ENCODE measurements around the gene EDIL3.

EDIL3 gene

GRCh38 chr5:84260140-84260539 is 124.5 kb downstream of the EDIL3 start:
- no peak overlapping the region for H3K4me3 ChIP-seq (ENCODE audit: low read depth, low read length)
- no peak for DNase-seq (ENCODE audit: low read depth)
- TF ChIP-seq CTCF (conservative IDR thresholded peaks at IDR 0.05; ENCODE audit: low read depth, low read length) = no peak

- H3K4me3 ChIP-seq (ENCODE audit: low read depth, low read length) = no peak overlapping the region
- no peak for TF ChIP-seq CTCF (conservative IDR thresholded peaks at IDR 0.05; ENCODE audit: low read depth, low read length)
Measured at GRCh38 chr5:84259283-84260045, 125.2 kb downstream of the EDIL3 start.

GRCh38 chr5:84257061-84257460 is 127.6 kb downstream of the EDIL3 start:
- no peak for DNase-seq (ENCODE audit: low read depth)
- no peak overlapping the region for H3K4me3 ChIP-seq (ENCODE audit: low read depth, low read length)
- TF ChIP-seq CTCF (conservative IDR thresholded peaks at IDR 0.05; ENCODE audit: low read depth, low read length) = no peak

More at GRCh38 chr5:84259283-84260045, 125.2 kb downstream of the EDIL3 start:
- no peak for DNase-seq (ENCODE audit: low read depth)

GRCh38 chr5:84255315-84255714 is 129.4 kb downstream of the EDIL3 start:
- peak; percentile 68 for DNase-seq (ENCODE audit: low read depth)
- H3K4me3 ChIP-seq (ENCODE audit: low read depth, low read length) = no peak overlapping the region
- peak; percentile 59 for TF ChIP-seq CTCF (conservative IDR thresholded peaks at IDR 0.05; ENCODE audit: low read depth, low read length)

- no peak for DNase-seq (ENCODE audit: low read depth)
- H3K4me3 ChIP-seq (ENCODE audit: low read depth, low read length) = no peak overlapping the region
- no peak for TF ChIP-seq CTCF (conservative IDR thresholded peaks at IDR 0.05; ENCODE audit: low read depth, low read length)
Measured at GRCh38 chr5:84253946-84254345, 130.7 kb downstream of the EDIL3 start.

GRCh38 chr5:84251503-84251902 is 133.2 kb downstream of the EDIL3 start:
- no peak for TF ChIP-seq CTCF (conservative IDR thresholded peaks at IDR 0.05; ENCODE audit: low read depth, low read length)
- no peak overlapping the region for H3K4me3 ChIP-seq (ENCODE audit: low read depth, low read length)
- DNase-seq (ENCODE audit: low read depth) = no peak
